ENCODE measurements around the gene MAFG. TPM values are rescaled to one million over a fixed set of nuclear protein-coding genes. Genes with fewer than 3 reads are reported as not detected.

The MAFG gene
- total and polyA plus RNA-seq, 2 donors (not counting 1 experiment from before 2014, with no cell fraction given) = 11.3 to 20.6 TPM

DNA sequence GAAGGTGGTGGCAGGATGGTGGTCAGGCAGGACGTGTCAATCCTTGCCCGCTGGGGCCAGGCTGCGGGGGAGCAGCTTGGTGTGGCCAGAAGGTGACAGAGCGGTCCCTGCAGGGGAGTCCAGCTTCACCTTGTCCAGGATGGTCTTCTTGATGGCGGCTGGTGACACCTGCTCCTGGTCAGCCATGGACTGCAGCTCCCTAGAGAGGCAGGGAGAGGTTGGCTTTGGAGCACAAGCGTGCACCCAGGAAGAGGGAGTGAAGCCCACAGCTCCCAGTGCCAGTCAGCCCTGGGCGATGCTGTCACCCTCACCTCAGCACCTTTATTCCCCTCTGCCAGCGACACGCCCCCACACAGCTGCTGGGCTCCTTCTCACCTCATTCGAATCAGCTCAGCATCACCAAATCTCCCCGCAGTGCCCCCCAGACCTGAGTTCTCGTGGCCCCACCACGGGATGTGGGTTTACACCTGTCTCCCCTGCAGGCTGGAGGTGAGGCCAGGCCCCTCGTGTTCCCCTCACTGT lies 5.7 kb upstream of the MAFG start:
- H3K9ac ChIP-seq (ENCODE audit: insufficient read depth, low read length) = no peak overlapping the region
- H3K9me3 ChIP-seq (ENCODE audit: control insufficient read depth, insufficient read depth, low read depth, low read length) = no peaks in the 10 kb centered on the region
- H3K4me2 ChIP-seq (ENCODE audit: extremely low read depth, insufficient read depth, low read length) = no peak overlapping the region
- TF ChIP-seq, protein P1, sequence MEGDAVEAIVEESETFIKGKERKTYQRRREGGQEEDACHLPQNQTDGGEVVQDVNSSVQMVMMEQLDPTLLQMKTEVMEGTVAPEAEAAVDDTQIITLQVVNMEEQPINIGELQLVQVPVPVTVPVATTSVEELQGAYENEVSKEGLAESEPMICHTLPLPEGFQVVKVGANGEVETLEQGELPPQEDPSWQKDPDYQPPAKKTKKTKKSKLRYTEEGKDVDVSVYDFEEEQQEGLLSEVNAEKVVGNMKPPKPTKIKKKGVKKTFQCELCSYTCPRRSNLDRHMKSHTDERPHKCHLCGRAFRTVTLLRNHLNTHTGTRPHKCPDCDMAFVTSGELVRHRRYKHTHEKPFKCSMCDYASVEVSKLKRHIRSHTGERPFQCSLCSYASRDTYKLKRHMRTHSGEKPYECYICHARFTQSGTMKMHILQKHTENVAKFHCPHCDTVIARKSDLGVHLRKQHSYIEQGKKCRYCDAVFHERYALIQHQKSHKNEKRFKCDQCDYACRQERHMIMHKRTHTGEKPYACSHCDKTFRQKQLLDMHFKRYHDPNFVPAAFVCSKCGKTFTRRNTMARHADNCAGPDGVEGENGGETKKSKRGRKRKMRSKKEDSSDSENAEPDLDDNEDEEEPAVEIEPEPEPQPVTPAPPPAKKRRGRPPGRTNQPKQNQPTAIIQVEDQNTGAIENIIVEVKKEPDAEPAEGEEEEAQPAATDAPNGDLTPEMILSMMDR (conservative IDR thresholded peaks at IDR 0.05 in 1 of 2, IDR thresholded peaks at IDR 0.05 in 1 of 2; ENCODE audit: low read depth in 1 of 2, low read length in 2 of 2) = no peak
- TF ChIP-seq EZH2 (IDR thresholded peaks at IDR 0.05; ENCODE audit: low read length, missing control alignments) = no peak
- no peaks in the 10 kb centered on the region for H4K20me1 ChIP-seq (ENCODE audit: control insufficient read depth, extremely low read depth, insufficient read depth, low read length)
- H3K27ac ChIP-seq (ENCODE audit: insufficient read depth, low read length) = no peak overlapping the region
- DNase-seq (ENCODE audit: low read depth in 2 of 2) = no peak
- peaks cover 2% of the 10 kb centered on the region for H3K4me1 ChIP-seq (ENCODE audit: control insufficient read depth, extremely low read depth, insufficient read depth, low read length)
- H3K36me3 ChIP-seq (ENCODE audit: control insufficient read depth, insufficient read depth, low read length) = peaks cover 4% of the 10 kb centered on the region
- H3K4me3 ChIP-seq (replicated peaks in 1 of 4; ENCODE audit: control extremely low read depth in 1 of 4, insufficient read depth in 1 of 4, low read depth in 3 of 4, low read length in 4 of 4) = no peak overlapping the region
- no peak overlapping the region for H2AFZ ChIP-seq (ENCODE audit: low read length)
- H3K27me3 ChIP-seq (ENCODE audit: control insufficient read depth, insufficient read depth, low read length) = no peaks in the 10 kb centered on the region
- no peaks in the 10 kb centered on the region for H3K79me2 ChIP-seq (ENCODE audit: control insufficient read depth, insufficient read depth, low read length)

DNA sequence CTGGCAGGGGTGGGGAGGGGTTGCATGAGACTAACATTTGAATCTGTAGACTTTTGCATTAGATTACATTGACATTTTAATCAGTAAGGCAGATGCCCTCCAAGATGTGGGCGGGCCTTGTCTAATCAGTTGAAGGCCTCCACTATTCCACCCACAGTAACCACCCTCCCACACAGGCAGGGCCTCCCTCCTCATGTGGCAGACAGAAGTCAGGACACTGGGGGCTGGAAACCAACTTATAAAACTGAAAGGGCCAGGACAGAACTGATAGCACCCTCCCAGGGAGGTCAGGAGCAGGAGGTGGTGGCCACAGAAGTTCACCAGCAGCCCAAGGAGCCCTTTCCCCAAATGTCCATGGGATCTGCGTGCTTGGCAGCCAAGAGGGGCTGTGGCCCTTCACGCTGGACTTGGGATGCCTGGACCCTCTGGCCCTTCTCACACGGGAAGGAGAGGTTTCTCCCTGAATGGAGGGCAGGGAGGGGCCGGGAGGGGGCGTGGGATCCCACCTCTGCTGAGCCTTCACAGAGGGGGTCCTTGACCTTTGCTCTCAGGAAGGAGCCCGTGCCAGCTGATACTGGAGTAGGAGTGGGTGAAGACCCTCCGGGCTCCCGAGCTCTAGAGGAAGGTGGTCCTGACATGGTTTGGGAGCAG lies 4.9 kb upstream of the MAFG start:
- Histone ChIP-seq H3K9ac (ENCODE audit: insufficient read depth, low read length) (no peak overlapping the region), H3K36me3 (ENCODE audit: control insufficient read depth, insufficient read depth, low read length) (peaks cover 4% of the 10 kb centered on the region), H3K4me3 (replicated peaks in 1 of 4; ENCODE audit: control extremely low read depth in 1 of 4, insufficient read depth in 1 of 4, low read depth in 3 of 4, low read length in 4 of 4) (no peak overlapping the region), H3K27me3 (ENCODE audit: control insufficient read depth, insufficient read depth, low read length) (no peaks in the 10 kb centered on the region), H4K20me1 (ENCODE audit: control insufficient read depth, extremely low read depth, insufficient read depth, low read length) (no peaks in the 10 kb centered on the region), H3K4me2 (ENCODE audit: extremely low read depth, insufficient read depth, low read length) (no peak overlapping the region), H3K27ac (ENCODE audit: insufficient read depth, low read length) (no peak overlapping the region), H3K4me1 (ENCODE audit: control insufficient read depth, extremely low read depth, insufficient read depth, low read length) (peaks cover 2% of the 10 kb centered on the region), H3K79me2 (ENCODE audit: control insufficient read depth, insufficient read depth, low read length) (no peaks in the 10 kb centered on the region), H3K9me3 (ENCODE audit: control insufficient read depth, insufficient read depth, low read depth, low read length) (no peaks in the 10 kb centered on the region), H2AFZ (ENCODE audit: low read length) (no peak overlapping the region)
- TF ChIP-seq EZH2 (IDR thresholded peaks at IDR 0.05; ENCODE audit: low read length, missing control alignments) = no peak
- TF ChIP-seq, protein P1 (conservative IDR thresholded peaks at IDR 0.05 in 1 of 2, IDR thresholded peaks at IDR 0.05 in 1 of 2; ENCODE audit: low read depth in 1 of 2, low read length in 2 of 2) = no peak
- DNase-seq (ENCODE audit: low read depth in 2 of 2) = no peak

- TF ChIP-seq EZH2 (IDR thresholded peaks at IDR 0.05; ENCODE audit: low read length, missing control alignments) = no peak
- TF ChIP-seq, protein P1 (conservative IDR thresholded peaks at IDR 0.05 in 1 of 2, IDR thresholded peaks at IDR 0.05 in 1 of 2; ENCODE audit: low read depth in 1 of 2, low read length in 2 of 2) = no peak
- no peaks in the 10 kb centered on the region for H4K20me1 ChIP-seq (ENCODE audit: control insufficient read depth, extremely low read depth, insufficient read depth, low read length)
- no peak overlapping the region for H2AFZ ChIP-seq (ENCODE audit: low read length)
- H3K4me1 ChIP-seq (ENCODE audit: control insufficient read depth, extremely low read depth, insufficient read depth, low read length) = peaks cover 2% of the 10 kb centered on the region
- H3K4me2 ChIP-seq (ENCODE audit: extremely low read depth, insufficient read depth, low read length) = no peak overlapping the region
- H3K4me3 ChIP-seq (replicated peaks in 1 of 4; ENCODE audit: control extremely low read depth in 1 of 4, insufficient read depth in 1 of 4, low read depth in 3 of 4, low read length in 4 of 4) = no peak overlapping the region
- H3K36me3 ChIP-seq (ENCODE audit: control insufficient read depth, insufficient read depth, low read length) = peaks cover 4% of the 10 kb centered on the region
- no peaks in the 10 kb centered on the region for H3K9me3 ChIP-seq (ENCODE audit: control insufficient read depth, insufficient read depth, low read depth, low read length)
- DNase-seq (ENCODE audit: low read depth in 2 of 2) = no peak
- no peak overlapping the region for H3K9ac ChIP-seq (ENCODE audit: insufficient read depth, low read length)
- peaks cover 2% of the 10 kb centered on the region for H3K79me2 ChIP-seq (ENCODE audit: control insufficient read depth, insufficient read depth, low read length)
- no peak overlapping the region for H3K27ac ChIP-seq (ENCODE audit: insufficient read depth, low read length)
- H3K27me3 ChIP-seq (ENCODE audit: control insufficient read depth, insufficient read depth, low read length) = no peaks in the 10 kb centered on the region
Observed at GRCh38 chr17:81931557-81932332, 4.2 kb upstream of the MAFG start.

All from fibroblast of lung (primary cell).